H9 (cell line): Measurements from ENCODE around the gene CDH4. TPM values are rescaled to one million over a fixed set of nuclear protein-coding genes. Genes with fewer than 3 reads are reported as not detected.

ENCODE experiments used
- DNase-seq: peaks from one replicate; pipeline ENCODE4 v3.0.0-alpha.2; 2017
- H2AFZ ChIP-seq: one replicate; pipeline ENCODE4 v1.6.1; 2013; ENCODE audit warnings: mild to moderate bottlenecking, low read length, control low read depth, moderate library complexity
- H2AK5ac ChIP-seq: 2 replicates; pipeline ENCODE4 v1.6.1; 2013; ENCODE audit warnings: low read length, control low read depth, mixed read lengths; ENCODE audit not compliant: insufficient read length
- H2BK120ac ChIP-seq: one replicate; pipeline ENCODE4 v1.6.1; 2013; ENCODE audit warnings: low read depth, mild to moderate bottlenecking, low read length, control low read depth, inconsistent platforms; ENCODE audit not compliant: poor library complexity, severe bottlenecking
- H2BK12ac ChIP-seq: 2 replicates; pipeline ENCODE4 v1.6.1; 2013; ENCODE audit warnings: low read length, control low read depth, mixed read lengths, low read depth; ENCODE audit not compliant: insufficient read length
- H2BK15ac ChIP-seq: 2 replicates; pipeline ENCODE4 v1.6.1; 2013; ENCODE audit warnings: low read depth, low read length, control low read depth
- H2BK20ac ChIP-seq: one replicate; pipeline ENCODE4 v1.6.1; 2013; ENCODE audit warnings: low read depth, mild to moderate bottlenecking, low read length, control low read depth, inconsistent platforms; ENCODE audit not compliant: poor library complexity, severe bottlenecking
- H2BK5ac ChIP-seq: 2 replicates; pipeline ENCODE4 v1.6.1; 2013; ENCODE audit warnings: low read length, control low read depth, mixed read lengths; ENCODE audit not compliant: insufficient read length
- H3K14ac ChIP-seq: 2 replicates; pipeline ENCODE4 v1.6.1; 2013; ENCODE audit warnings: low read length, control low read depth; ENCODE audit not compliant: insufficient read depth
- H3K18ac ChIP-seq: 2 replicates; pipeline ENCODE4 v1.6.1; 2013; ENCODE audit warnings: low read depth, mild to moderate bottlenecking, mixed read lengths, low read length, control low read depth; ENCODE audit not compliant: insufficient read length
- H3K23ac ChIP-seq: 2 replicates; pipeline ENCODE4 v1.6.1; 2013; ENCODE audit warnings: low read length, control low read depth, mixed read lengths, low read depth; ENCODE audit not compliant: insufficient read length
- H3K23me2 ChIP-seq: 2 replicates; pipeline ENCODE4 v1.6.1; 2013; ENCODE audit warnings: low read depth, mild to moderate bottlenecking, mixed read lengths, low read length, control low read depth; ENCODE audit not compliant: insufficient read length, poor library complexity, severe bottlenecking
- H3K27ac ChIP-seq: 2 replicates; pipeline ENCODE4 v1.5.1; 2013; ENCODE audit warnings: low read length, control low read depth, mixed read lengths, low read depth; ENCODE audit not compliant: insufficient read length
- H3K27me3 ChIP-seq: 2 replicates; pipeline ENCODE4 v1.6.1; 2013; ENCODE audit warnings: low read length, control low read depth, inconsistent platforms; ENCODE audit not compliant: insufficient read depth
- H3K4ac ChIP-seq: 2 replicates; pipeline ENCODE4 v1.6.1; 2013; ENCODE audit warnings: low read depth, mild to moderate bottlenecking, control low read depth, inconsistent platforms, low read length, moderate library complexity
- H3K4me1 ChIP-seq: 2 replicates; pipeline ENCODE4 v1.6.1; 2013; ENCODE audit warnings: low read length, control low read depth, inconsistent platforms; ENCODE audit not compliant: insufficient read depth
- H3K4me2 ChIP-seq: 2 replicates; pipeline ENCODE4 v1.6.1; 2013; ENCODE audit warnings: low read length, control low read depth, mixed read lengths; ENCODE audit not compliant: insufficient read length, insufficient read depth
- H3K56ac ChIP-seq: 2 replicates; pipeline ENCODE4 v1.6.1; 2013; ENCODE audit warnings: low read depth, mild to moderate bottlenecking, mixed read lengths, low read length, control low read depth; ENCODE audit not compliant: insufficient read length
- H3K79me1 ChIP-seq: 2 replicates; pipeline ENCODE4 v1.6.1; 2013; ENCODE audit warnings: low read depth, mild to moderate bottlenecking, moderate library complexity, low read length, control low read depth, inconsistent platforms; ENCODE audit not compliant: insufficient read depth, poor library complexity, severe bottlenecking
- H3K79me2 ChIP-seq: 2 replicates; pipeline ENCODE4 v1.6.1; 2013; ENCODE audit warnings: low read length, control low read depth, inconsistent platforms; ENCODE audit not compliant: insufficient read depth
- H3K9ac ChIP-seq: 2 replicates; pipeline ENCODE4 v1.6.1; 2013; ENCODE audit warnings: low read length, control low read depth, mixed read lengths; ENCODE audit not compliant: insufficient read length; ENCODE audit errors: extremely low read depth
- H3K9me3 ChIP-seq: one replicate; pipeline ENCODE4 v1.6.1; 2013; ENCODE audit warnings: low read depth, low read length, inconsistent platforms; ENCODE audit not compliant: control insufficient read depth
- H3T11ph ChIP-seq: one replicate; pipeline ENCODE4 v1.6.1; 2013; ENCODE audit warnings: mild to moderate bottlenecking, low read length, control low read depth, inconsistent platforms
- H4K20me1 ChIP-seq: one replicate; pipeline ENCODE4 v1.6.1; 2013; ENCODE audit not compliant: control insufficient read depth, insufficient read length, insufficient read depth
- H4K5ac ChIP-seq: 2 replicates; pipeline ENCODE4 v1.6.1; 2013; ENCODE audit warnings: low read depth, mild to moderate bottlenecking, mixed read lengths, low read length, control low read depth; ENCODE audit not compliant: insufficient read length
- H4K8ac ChIP-seq: replicated peaks from 2 replicates; pipeline ENCODE4 v1.6.1; 2013; ENCODE audit warnings: low read length, control low read depth, mixed read lengths, low read depth; ENCODE audit not compliant: insufficient read length
- H4K91ac ChIP-seq: 2 replicates; pipeline ENCODE4 v1.6.1; 2013; ENCODE audit warnings: low read depth, mild to moderate bottlenecking, moderate library complexity, mixed read lengths, low read length, control low read depth; ENCODE audit not compliant: insufficient read length
- H3K27ac Mint-ChIP-seq, 3 experiments: 2 replicates in 2 of 3; 3 replicates in 1 of 3; pipeline ENCODE4 v1.8.0; 2020 to 2021; ENCODE audit warnings: mixed read lengths in 3 of 3, mild to moderate bottlenecking in 1 of 3, moderate library complexity in 1 of 3
- H3K27me3 Mint-ChIP-seq: 2 replicates; pipeline ENCODE4 v1.8.0; 2021; ENCODE audit warnings: low read depth, mild to moderate bottlenecking, moderate library complexity, mixed read lengths
- H3K36me3 Mint-ChIP-seq, 3 experiments: 2 replicates in 2 of 3; 3 replicates in 1 of 3; pipeline ENCODE4 v1.8.0; 2020 to 2021; ENCODE audit warnings: low read depth in 3 of 3, mixed read lengths in 3 of 3; ENCODE audit not compliant: insufficient read depth in 1 of 3
- H3K4me1 Mint-ChIP-seq, 2 experiments: 2 replicates each; pipeline ENCODE4 v1.8.0; 2020; ENCODE audit warnings: mixed read lengths in 2 of 2
- H3K4me3 Mint-ChIP-seq, 2 experiments: 2 replicates in 1 of 2; 3 replicates in 1 of 2; pipeline ENCODE4 v1.8.0; 2020 to 2021; ENCODE audit warnings: mild to moderate bottlenecking in 2 of 2, mixed read lengths in 2 of 2, moderate library complexity in 1 of 2
- H3K9me3 Mint-ChIP-seq, 2 experiments: 2 replicates in 1 of 2; 3 replicates in 1 of 2; pipeline ENCODE4 v1.8.0; 2020; ENCODE audit warnings: mild to moderate bottlenecking in 2 of 2, mixed read lengths in 2 of 2, moderate library complexity in 1 of 2
- WGBS: extraction: QIAGEN DNeasy Blood & Tissue Kit; methylation state at CpG from one replicate; pipeline ENCODE4 v1.1.7; 2013; ENCODE audit warnings: missing lambda C conversion rate, low lambda C conversion rate, mixed read lengths; ENCODE audit not compliant: insufficient read length; ENCODE audit errors: extremely low coverage; 5-methylcytosine and 5-hydroxymethylcytosine counted together
- total RNA-seq: library from RNA; stranded (reverse); gene quantifications from 2 replicates; pipeline ENCODE4 v1.2.1, GENCODE V29; 2021
- TF ChIP-seq, protein P1 (sequence below): fragments of 200-600 bp; sonication (generic); conservative IDR thresholded peaks from 3 replicates; pipeline ENCODE4 v1.8.0; 2021; ENCODE audit warnings: antibody characterized with exemption, mild to moderate bottlenecking

The CDH4 gene
- total RNA-seq, 1 experiment from 2014 or later: 3.0 TPM

DNA sequence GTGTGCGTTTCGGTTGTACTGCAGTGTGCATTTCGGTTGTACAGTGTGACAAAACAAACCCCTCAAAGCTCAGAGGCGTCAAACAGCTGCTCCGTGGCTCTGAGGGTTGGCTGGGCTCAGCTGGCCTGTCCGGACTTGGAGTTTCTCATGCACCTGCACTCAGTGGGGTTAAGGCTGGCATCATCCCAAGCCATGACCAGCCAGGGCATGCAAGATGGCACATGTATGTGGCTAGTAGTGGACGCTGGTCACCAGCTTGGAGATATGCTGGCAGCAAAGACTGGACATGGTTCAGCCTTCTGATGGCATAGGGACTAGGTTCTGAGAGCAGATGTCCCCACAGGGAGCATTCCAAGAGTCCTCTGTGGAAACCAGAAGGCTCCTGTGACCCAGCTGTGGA, 187.2 kb downstream of the CDH4 start:
- WGBS: no CpG with 5 or more reads among the region's 7 CpGs
- Histone ChIP-seq H2AFZ (no peak overlapping the region), H2BK12ac (no peak overlapping the region), H3K23me2 (no peaks in the 10 kb centered on the region), H3K27me3 (no peaks in the 10 kb centered on the region), H4K91ac (no peak overlapping the region), H4K8ac (no peak overlapping the region), H3K4me2 (no peak overlapping the region), H3K9me3 (no peaks in the 10 kb centered on the region), H3K56ac (no peak overlapping the region), H4K20me1 (no peaks in the 10 kb centered on the region), H3K27ac (no peak overlapping the region), H3K79me2 (no peaks in the 10 kb centered on the region), H2BK120ac (no peak overlapping the region), H2BK20ac (no peak overlapping the region), H3K14ac (peak overlapping the region; percentile 5; the same call in 1 of the 2 replicates), H2AK5ac (no peak overlapping the region), H3T11ph (no peak overlapping the region), H2BK5ac (no peak overlapping the region), H3K4ac (no peak overlapping the region), H3K9ac (no peak overlapping the region), H3K18ac (peak overlapping the region; percentile 23), H2BK15ac (no peak overlapping the region), H4K5ac (no peak overlapping the region), H3K79me1 (no peaks in the 10 kb centered on the region), H3K23ac (no peak overlapping the region), H3K4me1 (peaks cover 33% of the 10 kb centered on the region; the same call in 1 of the 2 replicates)
- no peaks in the 10 kb centered on the region for H3K9me3 Mint-ChIP-seq
- peaks cover 3% of the 10 kb centered on the region; the same call in 1 of the 2 replicates for H3K27me3 Mint-ChIP-seq
- no peak for DNase-seq
- TF ChIP-seq, protein P1, sequence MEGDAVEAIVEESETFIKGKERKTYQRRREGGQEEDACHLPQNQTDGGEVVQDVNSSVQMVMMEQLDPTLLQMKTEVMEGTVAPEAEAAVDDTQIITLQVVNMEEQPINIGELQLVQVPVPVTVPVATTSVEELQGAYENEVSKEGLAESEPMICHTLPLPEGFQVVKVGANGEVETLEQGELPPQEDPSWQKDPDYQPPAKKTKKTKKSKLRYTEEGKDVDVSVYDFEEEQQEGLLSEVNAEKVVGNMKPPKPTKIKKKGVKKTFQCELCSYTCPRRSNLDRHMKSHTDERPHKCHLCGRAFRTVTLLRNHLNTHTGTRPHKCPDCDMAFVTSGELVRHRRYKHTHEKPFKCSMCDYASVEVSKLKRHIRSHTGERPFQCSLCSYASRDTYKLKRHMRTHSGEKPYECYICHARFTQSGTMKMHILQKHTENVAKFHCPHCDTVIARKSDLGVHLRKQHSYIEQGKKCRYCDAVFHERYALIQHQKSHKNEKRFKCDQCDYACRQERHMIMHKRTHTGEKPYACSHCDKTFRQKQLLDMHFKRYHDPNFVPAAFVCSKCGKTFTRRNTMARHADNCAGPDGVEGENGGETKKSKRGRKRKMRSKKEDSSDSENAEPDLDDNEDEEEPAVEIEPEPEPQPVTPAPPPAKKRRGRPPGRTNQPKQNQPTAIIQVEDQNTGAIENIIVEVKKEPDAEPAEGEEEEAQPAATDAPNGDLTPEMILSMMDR: no peak
- H3K36me3 Mint-ChIP-seq: no peaks in the 10 kb centered on the region; a peak in 1 of 7 replicates
- H3K27ac Mint-ChIP-seq: 0 out of 7 replicates have a peak overlapping the region, but pooled peaks of 1 of the 3 experiments have one; percentile 86
- H3K4me3 Mint-ChIP-seq: no peak overlapping the region
- peaks cover 63 to 65% of the 10 kb centered on the region in 2 experiments for H3K4me1 Mint-ChIP-seq
